Astrocyte of the spinal cord (primary cell): ENCODE measurements around the gene CORO1C.
A peak's percentile ranks its signal among the peaks of the same experiment; 100 is the strongest.

Source experiments
- DNase-seq: peaks from one replicate; pipeline ENCODE4 v3.0.0; 2011; ENCODE audit warnings: low read depth, low spot score
- H3K4me3 ChIP-seq: 2 replicates; pipeline ENCODE4 v1.5.1; 2011; ENCODE audit warnings: low read depth, mild to moderate bottlenecking, low read length, moderate library complexity
- CTCF ChIP-seq: IDR thresholded peaks from 2 replicates; pipeline ENCODE4 v1.5.1; 2012; ENCODE audit warnings: low read depth, mild to moderate bottlenecking, low read length, inconsistent platforms
- in situ Hi-C: cut with HindIII; loops from 2 replicates; pipeline ENCODE4 v1.10.0; 2017; ENCODE audit warnings: low sequenced_read_pairs

CORO1C gene

GRCh38 chr12:108649669-108650068 is 81.6 kb downstream of the CORO1C start:
- DNase-seq: peak; percentile 95
- in situ Hi-C loops: no loop called here
- no peak for TF ChIP-seq CTCF
- H3K4me3 ChIP-seq: no peak overlapping the region

- no peak for TF ChIP-seq CTCF
Observed at GRCh38 chr12:108649126-108649525, 82.2 kb downstream of the CORO1C start.

GRCh38 chr12:108648371-108648770 is 82.9 kb downstream of the CORO1C start:
- DNase-seq: no peak
- TF ChIP-seq CTCF: no peak
- in situ Hi-C loops: no loop called here
- H3K4me3 ChIP-seq: no peak overlapping the region

More at GRCh38 chr12:108649126-108649525, 82.2 kb downstream of the CORO1C start:
- peak; percentile 78 for DNase-seq
- in situ Hi-C loops: no loop called here
- no peak overlapping the region for H3K4me3 ChIP-seq

GRCh38 chr12:108647585-108648287 is 83.6 kb downstream of the CORO1C start:
- H3K4me3 ChIP-seq: no peak overlapping the region
- no peak for TF ChIP-seq CTCF
- no peak for DNase-seq
- in situ Hi-C loops: no loop called here

GRCh38 chr12:108646600-108647579 is 84.4 kb downstream of the CORO1C start:
- in situ Hi-C loops: no loop called here
- no peak for DNase-seq
- peak; percentile 9 for TF ChIP-seq CTCF
- no peak overlapping the region for H3K4me3 ChIP-seq

GRCh38 chr12:108645686-108646599 is 85.4 kb downstream of the CORO1C start:
- no peak overlapping the region for H3K4me3 ChIP-seq
- in situ Hi-C loops: no loop called here
- no peak for TF ChIP-seq CTCF
- no peak for DNase-seq
